Smooth muscle cell (in vitro differentiated cells): ENCODE measurements around the gene DEPDC4. TPM values are rescaled to one million over a fixed set of nuclear protein-coding genes. Genes with fewer than 3 reads are reported as not detected.
A peak's percentile ranks its signal among the peaks of the same experiment; 100 is the strongest.
"Not testable (repeated sequence)": the region's sequence is repeated elsewhere in the genome, so short reads cannot be mapped to it uniquely, and the experiment has no call there.

Experiments used
- DNase-seq: peaks from one replicate; lab custom pipeline; 2025; ENCODE audit not compliant: unreplicated experiment; lab: John Stamatoyannopoulos, UW
- H2AFZ ChIP-seq: fragments of 200-600 bp; sonication (generic); 2 replicates; pipeline ENCODE4 v1.6.0; 2016; ENCODE audit warnings: antibody characterized with exemption, low read depth, mild to moderate bottlenecking
- H3F3A ChIP-seq: fragments of 200-600 bp; sonication (generic); 2 replicates; pipeline ENCODE4 v1.6.0; 2017; ENCODE audit warnings: antibody characterized with exemption, low read depth
- H3K27ac ChIP-seq: fragments of 200-600 bp; sonication (generic); 2 replicates; pipeline ENCODE4 v1.5.1; 2016; ENCODE audit warnings: low read depth, mild to moderate bottlenecking
- H3K27me3 ChIP-seq: fragments of 200-600 bp; sonication (generic); 2 replicates; pipeline ENCODE4 v1.6.1; 2016; ENCODE audit warnings: low read depth, mild to moderate bottlenecking
- H3K36me3 ChIP-seq: fragments of 200-600 bp; sonication (generic); 2 replicates; pipeline ENCODE4 v1.5.1; 2016; ENCODE audit warnings: low read depth
- H3K4me1 ChIP-seq: fragments of 200-600 bp; sonication (generic); 2 replicates; pipeline ENCODE4 v1.5.1; 2016; ENCODE audit warnings: low read depth
- H3K4me2 ChIP-seq: fragments of 200-600 bp; sonication (generic); 2 replicates; pipeline ENCODE4 v1.6.0; 2016; ENCODE audit warnings: mild to moderate bottlenecking
- H3K4me3 ChIP-seq: fragments of 200-600 bp; sonication (generic); 2 replicates; pipeline ENCODE4 v1.5.1; 2016; ENCODE audit warnings: mild to moderate bottlenecking
- H3K79me2 ChIP-seq: fragments of 200-600 bp; sonication (generic); 2 replicates; pipeline ENCODE4 v1.6.0; 2016; ENCODE audit warnings: low read depth, mild to moderate bottlenecking
- H3K9ac ChIP-seq: fragments of 200-600 bp; sonication (generic); 2 replicates; pipeline ENCODE4 v1.6.0; 2016; ENCODE audit warnings: low read depth
- H3K9me3 ChIP-seq: fragments of 200-600 bp; sonication (generic); replicated peaks from 2 replicates; pipeline ENCODE4 v1.5.1; 2016; ENCODE audit warnings: low read depth
- H4K20me1 ChIP-seq: fragments of 200-600 bp; sonication (generic); 2 replicates; pipeline ENCODE4 v1.6.0; 2016; ENCODE audit warnings: low read depth
- CTCF ChIP-seq: fragments of 200-600 bp; sonication (generic); IDR thresholded peaks from 2 replicates; pipeline ENCODE4 v1.5.1; 2017; ENCODE audit warnings: borderline replicate concordance, mild to moderate bottlenecking, antibody characterized with exemption; ENCODE audit not compliant: insufficient read depth, poor library complexity, severe bottlenecking
- WGBS: methylation state at CpG from one replicate; pipeline ENCODE4 v1.1.7; 2016; ENCODE audit warnings: low lambda C conversion rate; 5-methylcytosine and 5-hydroxymethylcytosine counted together
- polyA plus RNA-seq: library from polyadenylated mRNA; unstranded; fragments of >200 nt; fragmentation: Nextera tagmentation; extraction: Ambion mirVana; gene quantifications from 2 replicates; pipeline ENCODE4 v1.2.1, GENCODE V29; 2016
- total RNA-seq: library from RNA; depleted of rRNA; stranded (reverse); fragments of >200 nt; gene quantifications from 2 replicates; pipeline ENCODE4 v1.2.3, GENCODE V29; 2014

Gene DEPDC4
- total and polyA plus RNA-seq, 2 experiments from 2014 or later = 0.49 to 13.5 TPM

- Histone ChIP-seq H3K4me1 (peaks cover 15% of the 10 kb centered on the region), H3K9me3 (no peaks in the 10 kb centered on the region), H3F3A (no peaks in the 10 kb centered on the region), H4K20me1 (peaks cover 32% of the 10 kb centered on the region), H3K36me3 (no peaks in the 10 kb centered on the region), H3K27me3 (no peaks in the 10 kb centered on the region), H2AFZ (peak overlapping the region; percentile 90), H3K4me3 (peak overlapping the region; percentile 92), H3K9ac (no peak overlapping the region), H3K4me2 (peak overlapping the region; percentile 82), H3K79me2 (peaks cover 38% of the 10 kb centered on the region), H3K27ac (peak overlapping the region; percentile 98)
- no peak for DNase-seq
- no peak for TF ChIP-seq CTCF
- 3% methylated on average over 6 of the region's 6 CpGs for WGBS
Observed at GRCh38 chr12:100266585-100266834, 369 bp downstream of the DEPDC4 start.

- Histone ChIP-seq H3F3A (no peaks in the 10 kb centered on the region), H3K9ac (no peak overlapping the region), H3K79me2 (peaks cover 33% of the 10 kb centered on the region), H3K4me3 (peak overlapping the region; percentile 92), H2AFZ (peak overlapping the region; percentile 90), H4K20me1 (peaks cover 26% of the 10 kb centered on the region), H3K4me2 (peak overlapping the region; percentile 82), H3K9me3 (no peaks in the 10 kb centered on the region), H3K4me1 (peaks cover 15% of the 10 kb centered on the region), H3K36me3 (no peaks in the 10 kb centered on the region), H3K27ac (peak overlapping the region; percentile 98), H3K27me3 (no peaks in the 10 kb centered on the region)
- no peak for DNase-seq
- 72% methylated on average over 11 of the region's 11 CpGs for WGBS
- no peak for TF ChIP-seq CTCF
Observed at GRCh38 chr12:100265732-100266584, 921 bp downstream of the DEPDC4 start.

GRCh38 chr12:100265107-100265506 lies 1.8 kb downstream of the DEPDC4 start:
- H3K27ac ChIP-seq, H3K4me3 ChIP-seq, H3K4me2 ChIP-seq, H3F3A ChIP-seq, H3K9me3 ChIP-seq, DNase-seq, H2AFZ ChIP-seq, H3K36me3 ChIP-seq, H3K9ac ChIP-seq, H3K27me3 ChIP-seq: not testable (repeated sequence)
- Histone ChIP-seq H3K4me1 (peaks cover 12% of the 10 kb centered on the region), H4K20me1 (peaks cover 20% of the 10 kb centered on the region), H3K79me2 (peaks cover 24% of the 10 kb centered on the region)
- WGBS = 97% methylated on average over 5 of the region's 5 CpGs

- DNase-seq = no peak
- peaks cover 5% of the 10 kb centered on the region for H3K79me2 ChIP-seq
- H3K4me2 ChIP-seq = no peak overlapping the region
- no peak overlapping the region for H3K4me3 ChIP-seq
- H4K20me1 ChIP-seq = no peaks in the 10 kb centered on the region
- peaks cover under 1% of the 10 kb centered on the region for H3K4me1 ChIP-seq
- WGBS = 96% methylated on average over 5 of the region's 5 CpGs
- no peaks in the 10 kb centered on the region for H3K36me3 ChIP-seq
- H3K9me3 ChIP-seq = no peaks in the 10 kb centered on the region
- no peak overlapping the region for H2AFZ ChIP-seq
- no peaks in the 10 kb centered on the region for H3K27me3 ChIP-seq
- no peak for TF ChIP-seq CTCF
- no peak overlapping the region for H3K9ac ChIP-seq
- no peak overlapping the region for H3K27ac ChIP-seq
- H3F3A ChIP-seq = no peaks in the 10 kb centered on the region
Observed at GRCh38 chr12:100263131-100263530, 3.7 kb downstream of the DEPDC4 start.
